Heart left ventricle (tissue), 13 donors: ENCODE measurements around the gene ITPKA.

ENCODE experiments used
- CTCF ChIP-seq, 12 donors: fragments of 200-600 bp; sonication (generic) in 4 of 12; IDR thresholded peaks; one replicate each; pipeline versions ENCODE4 v1.5.0 to v1.8.0; 2018 to 2022; ENCODE audit warnings: antibody characterized with exemption in 12 of 12, mild to moderate bottlenecking in 5 of 12
- POLR2A ChIP-seq, 2 donors: fragments of 450-650 bp; IDR thresholded peaks; one replicate each; pipeline ENCODE4 v1.6.1; 2017; ENCODE audit warnings: antibody characterized with exemption in 2 of 2, mild to moderate bottlenecking in 2 of 2, moderate library complexity in 2 of 2
- donor health status: ischemic (EF 13 %, LVEDD 7.1; RV severe dilation, severe dysfunction).
- donor health status: DM: no; HTN: yes; CAD: no.
- donor health status: DM: no; HTN: no; CAD: no.
- donor health status: ischemic (EF 25% LVEDD 6.9; RV normal size, moderate dysfunction).
- donor health status: ischemic (EF 25% LVEDD 5.7; RV mildly dilated, moderate dysfunction).
- donor health status: ischemic (EF 35%, LVEDD 5.7; RV mildly dilated, moderate dysfunction).
- donor health status: nonischemic (EF 11% LVEDD 7.7; RV severe dilation, severe dysfunction).
- donor health status: DM: yes; HTN: yes; CAD: no.
- donor health status: PGD.
- donor health status: ischemic (EF 29% LVEDD 5.4; RV normal size, mild dysfunction).
- donor health status: nonischemic (EF 23%, LVEDD 6.1; RV moderate dilation, normal function).

GRCh38 chr15:41530363-41530956 is 36.8 kb downstream of the ITPKA start:
- TF ChIP-seq CTCF (IDR thresholded peaks at IDR 0.05), result no peak
- no peak for TF ChIP-seq POLR2A (IDR thresholded peaks at IDR 0.05)
